HS-27A (cell line): ENCODE results near the gene SLC38A8.

Experiments used
- DNase-seq: peaks from one replicate; pipeline ENCODE4 v3.0.0-alpha.2; 2012; ENCODE audit warnings: low read depth, missing footprints

The SLC38A8 gene

GRCh38 chr16:84068783-84069462, 26.3 kb upstream of the SLC38A8 start:
- no peak for DNase-seq

GRCh38 chr16:84068041-84068440, 25.4 kb upstream of the SLC38A8 start:
- DNase-seq, result no peak

- DNase-seq, result no peak
Observed at GRCh38 chr16:84067640-84068039, 25.0 kb upstream of the SLC38A8 start.

- no peak for DNase-seq
Observed at GRCh38 chr16:84065536-84066132, 23.0 kb upstream of the SLC38A8 start.

GRCh38 chr16:84063980-84064379, 21.4 kb upstream of the SLC38A8 start:
- DNase-seq, result no peak

GRCh38 chr16:84062734-84063640, 20.4 kb upstream of the SLC38A8 start:
- DNase-seq, result peak; percentile 38

- no peak for DNase-seq
Observed at GRCh38 chr16:84061236-84061819, 18.7 kb upstream of the SLC38A8 start.

- DNase-seq, result no peak
Observed at GRCh38 chr16:84059946-84060901, 17.6 kb upstream of the SLC38A8 start.

GRCh38 chr16:84059111-84059510, 16.5 kb upstream of the SLC38A8 start:
- no peak for DNase-seq

- no peak for DNase-seq
Observed at GRCh38 chr16:84058664-84059063, 16.1 kb upstream of the SLC38A8 start.

GRCh38 chr16:84058211-84058610, 15.6 kb upstream of the SLC38A8 start:
- DNase-seq, result no peak

- DNase-seq, result no peak
Observed at GRCh38 chr16:84056933-84057332, 14.3 kb upstream of the SLC38A8 start.

- no peak for DNase-seq
Observed at GRCh38 chr16:84055801-84056634, 13.4 kb upstream of the SLC38A8 start.

- no peak for DNase-seq
Observed at GRCh38 chr16:84055366-84055765, 12.8 kb upstream of the SLC38A8 start.

GRCh38 chr16:84054916-84055315, 12.3 kb upstream of the SLC38A8 start:
- no peak for DNase-seq

GRCh38 chr16:84054271-84054670, 11.7 kb upstream of the SLC38A8 start:
- DNase-seq, result no peak

GRCh38 chr16:84053237-84053636, 10.6 kb upstream of the SLC38A8 start:
- no peak for DNase-seq

GRCh38 chr16:84052071-84052622, 9.6 kb upstream of the SLC38A8 start:
- DNase-seq, result no peak

- no peak for DNase-seq
Observed at GRCh38 chr16:84050316-84050715, 7.7 kb upstream of the SLC38A8 start.

GRCh38 chr16:84049403-84050060, 6.9 kb upstream of the SLC38A8 start:
- DNase-seq, result no peak
